ENCODE data around the gene HLCS.
"Not testable (repeated sequence)": the region's sequence is repeated elsewhere in the genome, so short reads cannot be mapped to it uniquely, and the experiment has no call there.

The HLCS gene

GRCh38 chr21:36966066-36966820 is at the start of gene HLCS:
TSS of gene HLCS (minus strand) at chr21:36966669. CDS start at chr21:36966638, 31 bp downstream.
- no peak for DNase-seq

- peak; percentile 85 for DNase-seq
Observed at GRCh38 chr21:37009740-37010341, 43.4 kb upstream of the HLCS start.

- peak; percentile 88 for DNase-seq
Observed at GRCh38 chr21:37008724-37009123, 42.3 kb upstream of the HLCS start.

GRCh38 chr21:37006486-37007291 is 40.2 kb upstream of the HLCS start, which contains the start of gene RIPPLY3:
TSS of gene RIPPLY3 (plus strand) at chr21:37006702. CDS start at chr21:37006773, 71 bp downstream.
- DNase-seq: no peak

- DNase-seq: no peak
Observed at GRCh38 chr21:37005548-37006485, 39.3 kb upstream of the HLCS start.

GRCh38 chr21:37003917-37004316 is 37.4 kb upstream of the HLCS start:
- DNase-seq: not testable (repeated sequence)

- not testable (repeated sequence) for DNase-seq
Observed at GRCh38 chr21:37002851-37003250, 36.4 kb upstream of the HLCS start.

- no peak for DNase-seq
Observed at GRCh38 chr21:37001441-37001840, 35.0 kb upstream of the HLCS start.

- no peak for DNase-seq
Observed at GRCh38 chr21:37000381-37000780, 33.9 kb upstream of the HLCS start.

GRCh38 chr21:36999131-36999898 is 32.8 kb upstream of the HLCS start:
- DNase-seq: no peak

- not testable (repeated sequence) for DNase-seq
Observed at GRCh38 chr21:36995285-36995684, 28.8 kb upstream of the HLCS start.

- DNase-seq: no peak
Observed at GRCh38 chr21:36994501-36995158, 28.2 kb upstream of the HLCS start.

GRCh38 chr21:36992671-36993070 is 26.2 kb upstream of the HLCS start:
- no peak for DNase-seq

- no peak for DNase-seq
Observed at GRCh38 chr21:36990508-36991205, 24.2 kb upstream of the HLCS start.

- DNase-seq: peak; percentile 59
Observed at GRCh38 chr21:36989699-36990507, 23.4 kb upstream of the HLCS start.

GRCh38 chr21:36989199-36989698 is 22.8 kb upstream of the HLCS start:
- not testable (repeated sequence) for DNase-seq

- no peak for DNase-seq
Observed at GRCh38 chr21:36988536-36988935, 22.1 kb upstream of the HLCS start.

GRCh38 chr21:36987845-36988244 is 21.4 kb upstream of the HLCS start:
- no peak for DNase-seq
